Erythroblast (primary cell): ENCODE data around the gene SIK3.
"Not testable (repeated sequence)": the region's sequence is repeated elsewhere in the genome, so short reads cannot be mapped to it uniquely, and the experiment has no call there.

Experiments used
- GATA1 ChIP-seq: IDR thresholded peaks from 2 replicates; pipeline ENCODE4 v1.6.1; 2011; ENCODE audit warnings: low read depth, mild to moderate bottlenecking, control low read depth, low read length, moderate library complexity
- POLR2A ChIP-seq: IDR thresholded peaks from 2 replicates; pipeline ENCODE4 v1.6.1; 2011; ENCODE audit warnings: mild to moderate bottlenecking, low read length

DNA sequence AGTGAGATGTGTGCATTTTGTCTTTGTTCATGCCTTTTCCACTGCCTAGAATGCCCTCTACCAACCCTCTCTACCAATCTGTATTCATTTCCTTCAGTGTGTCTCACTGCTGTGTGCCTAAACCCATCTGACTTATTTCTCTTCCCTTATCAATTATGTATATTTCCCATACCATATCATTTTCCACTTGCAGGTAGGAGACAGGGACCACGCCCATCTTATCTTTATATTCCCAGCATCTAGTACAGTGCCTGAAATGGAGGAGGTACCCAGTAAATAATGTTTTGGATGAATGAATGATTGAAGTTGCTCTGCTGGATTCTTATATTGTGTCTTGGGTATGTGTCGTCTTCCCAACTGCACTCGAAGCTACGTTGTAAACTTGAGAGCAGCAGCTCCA lies 36.8 kb upstream of the SIK3 start:
- TF ChIP-seq POLR2A, GATA1: not testable (repeated sequence)
